ENCODE measurements around the gene PDE6B. TPM values are rescaled to one million over a fixed set of nuclear protein-coding genes. Genes with fewer than 3 reads are reported as not detected.
"Not testable (repeated sequence)": the region's sequence is repeated elsewhere in the genome, so short reads cannot be mapped to it uniquely, and the experiment has no call there.

PDE6B gene
- total and polyA plus RNA-seq, 10 donors = 4.4 to 19.8 (median 11.8) TPM

GRCh38 chr4:689723-690122 lies 64.3 kb downstream of the PDE6B start:
- peaks cover 0 to 9% (median 0%) of the 10 kb centered on the region in 6 donors for H3K36me3 ChIP-seq
- intact Hi-C loops (cut with DNase I; ENCODE audit: low total_unique reads) = no loop called here
- H3K4me1 ChIP-seq = peaks cover 7 to 46% (median 37%) of the 10 kb centered on the region in 6 donors
- peak overlapping the region; percentile 70 to 91 (median 86) for H3K27ac ChIP-seq
- TF ChIP-seq POLR2A (IDR thresholded peaks at IDR 0.05) (no peak), POLR2AphosphoS5 (IDR thresholded peaks at IDR 0.05) (no peak), CTCF (IDR thresholded peaks at IDR 0.05 in 8 of 11, conservative IDR thresholded peaks at IDR 0.05 in 3 of 11) (no peak)
- peak overlapping the region in 4 of 8 donors; percentile 41 to 72 (median 48) for H3K4me3 ChIP-seq
- no peak for DNase-seq
- WGBS, 5 donors = 57 to 68% (median 64%) methylated on average over 8 of the region's 8 CpGs
- H3K9me3 ChIP-seq = no peaks in the 10 kb centered on the region
- peaks cover 0 to 18% (median 0%) of the 10 kb centered on the region in 7 donors for H3K27me3 ChIP-seq (replicated peaks in 1 of 7)

GRCh38 chr4:692771-693554 lies 67.6 kb downstream of the PDE6B start:
- H3K27me3 ChIP-seq (replicated peaks in 1 of 7) = peaks cover 0 to 17% (median 0%) of the 10 kb centered on the region in 7 donors
- H3K4me3 ChIP-seq = no peak overlapping the region
- intact Hi-C loops (cut with DNase I; ENCODE audit: low total_unique reads) = no loop called here
- TF ChIP-seq POLR2A (IDR thresholded peaks at IDR 0.05) (no peak), CTCF (IDR thresholded peaks at IDR 0.05 in 8 of 11, conservative IDR thresholded peaks at IDR 0.05 in 3 of 11) (no peak), POLR2AphosphoS5 (IDR thresholded peaks at IDR 0.05) (no peak)
- 80 to 87% (median 85%) methylated on average over 24 to 32 of the region's 32 CpGs for WGBS, 5 donors
- H3K36me3 ChIP-seq = no peaks in the 10 kb centered on the region
- H3K4me1 ChIP-seq = peaks cover 7 to 25% (median 21%) of the 10 kb centered on the region in 6 donors
- no peak overlapping the region for H3K27ac ChIP-seq
- DNase-seq = peak; percentile 73
- H3K9me3 ChIP-seq = no peaks in the 10 kb centered on the region

DNA sequence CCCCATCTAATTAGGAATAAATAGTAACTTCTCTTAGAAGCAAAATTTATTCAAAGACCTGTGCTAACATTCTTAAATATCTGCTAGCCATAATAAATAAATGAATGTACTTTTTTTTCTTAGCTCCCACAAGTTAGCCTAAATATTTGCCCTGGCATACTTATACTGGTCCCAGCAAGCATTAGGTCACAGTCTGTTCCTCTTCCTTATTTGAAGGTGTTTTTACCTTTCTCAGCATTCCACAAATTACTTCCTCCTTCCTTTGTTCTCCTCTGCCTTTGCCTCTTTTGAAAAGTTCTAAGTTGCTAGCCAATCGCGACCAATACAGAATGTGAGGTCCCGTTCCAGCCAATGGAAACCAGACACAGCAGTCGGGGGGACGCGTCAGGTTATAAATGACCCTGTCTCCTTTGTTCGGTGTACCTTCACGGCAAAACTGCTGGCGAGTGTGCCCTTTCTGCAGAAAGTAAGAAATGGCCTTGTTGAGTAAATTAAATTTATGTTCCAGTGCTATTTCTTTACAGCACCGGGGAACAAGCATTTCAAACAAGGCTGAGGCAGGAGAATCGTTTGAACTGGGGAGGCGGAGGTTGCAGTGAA lies 69.1 kb downstream of the PDE6B start:
- H3K36me3 ChIP-seq; H3K27ac ChIP-seq; H3K27me3 ChIP-seq (replicated peaks in 1 of 7); DNase-seq; intact Hi-C loops (cut with DNase I; ENCODE audit: low total_unique reads); H3K4me3 ChIP-seq; H3K9me3 ChIP-seq: not testable (repeated sequence)
- peaks cover 4 to 19% (median 13%) of the 10 kb centered on the region in 6 donors for H3K4me1 ChIP-seq
- 89 to 92% (median 91%) methylated on average over 12 of the region's 12 CpGs for WGBS, 5 donors

- intact Hi-C loops (cut with DNase I; ENCODE audit: low total_unique reads) = no loop called here
- H3K9me3 ChIP-seq = no peaks in the 10 kb centered on the region
- TF ChIP-seq CTCF (IDR thresholded peaks at IDR 0.05 in 8 of 11, conservative IDR thresholded peaks at IDR 0.05 in 3 of 11) (no peak), POLR2A (IDR thresholded peaks at IDR 0.05) (no peak), POLR2AphosphoS5 (IDR thresholded peaks at IDR 0.05) (no peak)
Observed at GRCh38 chr4:699816-700580, 74.6 kb downstream of the PDE6B start.

More at GRCh38 chr4:699816-700580, 74.6 kb downstream of the PDE6B start:
- Histone ChIP-seq H3K4me1 (peaks cover 4 to 40% (median 21%) of the 10 kb centered on the region in 6 donors), H3K27ac (peak overlapping the region; percentile 5 to 87 (median 73)), H3K27me3 (replicated peaks in 1 of 7) (no peaks in the 10 kb centered on the region), H3K4me3 (peak overlapping the region in 1 of 8 donors; percentile 53), H3K36me3 (no peaks in the 10 kb centered on the region)
- 84 to 89% (median 86%) methylated on average over 25 to 27 of the region's 27 CpGs for WGBS, 5 donors
- peak; percentile 80 for DNase-seq
